ENCODE results near the gene PDSS2. TPM values are rescaled to one million over a fixed set of nuclear protein-coding genes. Genes with fewer than 3 reads are reported as not detected.

The PDSS2 gene
- total and polyA plus RNA-seq, 2 of the 8 experiments (the other 6 are each of a cell fraction or from before 2014, with no cell fraction given): 10.7 to 16.1 TPM

DNA sequence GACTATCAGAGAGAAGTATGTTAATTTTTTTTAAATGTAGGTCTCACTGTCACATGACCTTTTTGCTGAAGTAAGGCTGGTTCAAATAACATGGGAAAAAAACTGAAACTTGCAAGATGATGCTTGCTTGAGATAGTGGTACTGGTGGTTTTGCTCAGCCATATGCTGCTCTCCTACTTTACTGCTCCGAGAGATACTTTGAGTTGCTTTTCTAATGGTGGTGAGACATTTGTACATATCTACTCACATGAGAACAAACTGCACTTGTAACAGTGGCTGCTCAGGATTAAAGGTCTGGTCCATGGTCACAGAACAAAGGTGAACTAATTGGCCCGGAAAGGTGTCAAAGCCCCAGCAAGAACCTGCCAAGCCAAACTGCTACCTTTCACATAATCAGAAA is 237.8 kb downstream of the PDSS2 start:
- Histone ChIP-seq H3K14ac (ENCODE audit: insufficient read length) (no peak overlapping the region), H3K9ac (replicated peaks in 1 of 4; ENCODE audit: extremely low read depth in 1 of 4, low read depth in 3 of 4, low read length in 3 of 4) (no peak overlapping the region), H3K23ac (ENCODE audit: insufficient read length) (no peak overlapping the region), H3K18ac (ENCODE audit: extremely low read depth, low read length) (no peak overlapping the region), H3K9me3 (ENCODE audit: insufficient read depth in 2 of 2, low read depth in 1 of 2, low read length in 1 of 2) (no peaks in the 10 kb centered on the region), H2AFZ (ENCODE audit: low read length) (no peak overlapping the region), H2BK5ac (ENCODE audit: low read depth, low read length) (no peak overlapping the region), H3K27ac (ENCODE audit: low read depth, low read length) (no peak overlapping the region), H4K20me1 (replicated peaks in 1 of 2; ENCODE audit: control insufficient read depth in 1 of 2, insufficient read depth in 2 of 2, low read length in 2 of 2) (no peaks in the 10 kb centered on the region), H3K23me2 (ENCODE audit: low read depth, low read length) (no peaks in the 10 kb centered on the region; the same call in 1 of the 2 replicates), H3K4me2 (ENCODE audit: insufficient read depth in 1 of 2, low read depth in 2 of 2, low read length in 2 of 2) (no peak overlapping the region), H3K79me1 (ENCODE audit: low read depth, low read length) (no peaks in the 10 kb centered on the region), H3K56ac (replicated peaks; ENCODE audit: insufficient read length, low read depth, low read length) (no peak overlapping the region), H2BK120ac (replicated peaks; ENCODE audit: low read depth, low read length) (no peak overlapping the region), H3K4me3 (ENCODE audit: extremely low read depth in 1 of 4, insufficient read depth in 2 of 4, low read depth in 3 of 4, low read length in 4 of 4) (no peak overlapping the region), H3K4me1 (replicated peaks in 1 of 4; ENCODE audit: control insufficient read depth in 3 of 4, insufficient read depth in 4 of 4, low read length in 3 of 4) (peaks cover 0 to 3% (median 0%) of the 10 kb centered on the region in 4 experiments; a peak in 3 of 7 replicates), H2AK5ac (ENCODE audit: low read depth, low read length) (no peak overlapping the region), H4K8ac (ENCODE audit: extremely low read depth, insufficient read depth, low read length) (no peak overlapping the region), H4K91ac (replicated peaks; ENCODE audit: insufficient read length, low read length) (no peak overlapping the region), H2BK12ac (ENCODE audit: low read depth, low read length) (no peak overlapping the region), H3K27me3 (replicated peaks in 1 of 4; ENCODE audit: control insufficient read depth in 3 of 4, extremely low read depth in 1 of 4, insufficient read depth in 3 of 4, low read length in 3 of 4) (no peaks in the 10 kb centered on the region), H4K5ac (ENCODE audit: insufficient read length, low read depth, low read length) (no peak overlapping the region), H3K36me3 (ENCODE audit: control insufficient read depth in 2 of 4, insufficient read depth in 4 of 4, low read length in 3 of 4) (no peaks in the 10 kb centered on the region), H3K4ac (replicated peaks; ENCODE audit: insufficient read length, low read depth, low read length) (no peak overlapping the region), H3K79me2 (ENCODE audit: control insufficient read depth in 1 of 2, insufficient read depth in 2 of 2, low read length in 2 of 2) (no peaks in the 10 kb centered on the region), H2BK15ac (ENCODE audit: low read length) (no peak overlapping the region), H2BK20ac (ENCODE audit: low read length) (no peak overlapping the region)
- no peak for FAIRE-seq
- POLR2A ChIA-PET (ENCODE audit: partially characterized antibody): interaction anchor here (1.8 kb wide), 1 partner anchor 106 kb away, joined by 4 read pairs; the partner anchor contains the start of gene BEND3
- no peak for DNase-seq (ENCODE audit: low read depth in 1 of 2, low spot score in 2 of 2)
- CTCF ChIA-PET (ENCODE audit: partially characterized antibody): interaction anchor here (0.9 kb wide), 1 partner anchor 196 kb away, joined by 3 read pairs; no protein-coding TSS in a partner anchor
- TF ChIP-seq JUND (IDR thresholded peaks at IDR 0.05; ENCODE audit: low read length) (no peak), TCF12 (IDR thresholded peaks at IDR 0.05; ENCODE audit: low read depth, low read length) (no peak), HDAC6 (IDR thresholded peaks at IDR 0.05; ENCODE audit: low read depth, low read length) (no peak), TAF7 (optimal IDR thresholded peaks at IDR 0.05; ENCODE audit: borderline replicate concordance, low read depth, low read length) (no peak), CBX8 (IDR thresholded peaks at IDR 0.05; ENCODE audit: borderline replicate concordance, low read depth, low read length) (no peak), SP2 (IDR thresholded peaks at IDR 0.05; ENCODE audit: low read length) (no peak), RFX5 (IDR thresholded peaks at IDR 0.05; ENCODE audit: borderline replicate concordance, low read depth, low read length) (no peak), TBP (IDR thresholded peaks at IDR 0.05; ENCODE audit: low read depth, low read length) (no peak), CBX5 (IDR thresholded peaks at IDR 0.05; ENCODE audit: low read depth, low read length) (no peak), CREB1 (IDR thresholded peaks at IDR 0.05) (no peak), TAF1 (IDR thresholded peaks at IDR 0.05; ENCODE audit: low read depth, low read length) (no peak), RNF2 (IDR thresholded peaks at IDR 0.05; ENCODE audit: borderline replicate concordance, low read depth, low read length, missing control alignments, poor library complexity, severe bottlenecking) (no peak), POLR2AphosphoS5 (IDR thresholded peaks at IDR 0.05; ENCODE audit: low read depth, low read length) (no peak)
- TF ChIP-seq, protein P1, sequence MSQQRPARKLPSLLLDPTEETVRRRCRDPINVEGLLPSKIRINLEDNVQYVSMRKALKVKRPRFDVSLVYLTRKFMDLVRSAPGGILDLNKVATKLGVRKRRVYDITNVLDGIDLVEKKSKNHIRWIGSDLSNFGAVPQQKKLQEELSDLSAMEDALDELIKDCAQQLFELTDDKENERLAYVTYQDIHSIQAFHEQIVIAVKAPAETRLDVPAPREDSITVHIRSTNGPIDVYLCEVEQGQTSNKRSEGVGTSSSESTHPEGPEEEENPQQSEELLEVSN (IDR thresholded peaks at IDR 0.05): no peak
- WGBS, 2 experiments (ENCODE audit: extremely low coverage in 1 of 2, insufficient coverage in 1 of 2, insufficient read length in 1 of 2, insufficient replicate concordance in 2 of 2, low coverage in 1 of 2, low lambda C conversion rate in 2 of 2, missing lambda C conversion rate in 1 of 2): 97% methylated on average over 2 of the region's 2 CpGs; no CpG with 5 or more reads in 1 of the 2 experiments
